AG04450 (cell line): ENCODE results near the gene TMEM256. TPM values are rescaled to one million over a fixed set of nuclear protein-coding genes. Genes with fewer than 3 reads are reported as not detected.

ENCODE experiments used
- CTCF ChIA-PET: fragments of 300-600, 350-600 bp; formaldehyde crosslinking; extraction: SDS; loops from one replicate; lab custom pipeline; 2022; ENCODE audit warnings: antibody characterized with exemption, inconsistent platforms; lab: Charles Lee
- POLR2A ChIA-PET: fragments of 350-600 bp; formaldehyde crosslinking; extraction: SDS; loops from one replicate; lab custom pipeline; 2021; ENCODE audit warnings: antibody characterized with exemption, inconsistent platforms; lab: Yijun Ruan, JAX
- DNase-seq: peaks from one replicate; pipeline ENCODE4 v3.0.0-alpha.2; 2011; ENCODE audit warnings: low read depth, low spot score
- H3K27ac ChIP-seq: one replicate; pipeline ENCODE4 v1.5.1; 2012; ENCODE audit warnings: low read depth, low read length, control low read depth
- H3K27me3 ChIP-seq: one replicate; pipeline ENCODE4 v1.6.0; 2012; ENCODE audit warnings: low read length; ENCODE audit not compliant: control insufficient read depth, insufficient read depth
- H3K4me3 ChIP-seq: 2 replicates; pipeline ENCODE4 v1.5.1; 2011; ENCODE audit warnings: mild to moderate bottlenecking, low read depth, low read length, control low read depth
- H3K9me3 ChIP-seq: 2 replicates; pipeline ENCODE4 v1.5.1; 2012; ENCODE audit warnings: low read length; ENCODE audit not compliant: control insufficient read depth, insufficient read depth
- CTCF ChIP-seq: IDR thresholded peaks from 2 replicates; pipeline ENCODE4 v1.5.1; 2011; ENCODE audit warnings: low read depth, low read length, control low read depth, inconsistent platforms
- polyA minus RNA-seq: library from RNA; depleted of rRNA, polyadenylated mRNA; stranded (reverse); fragments of >200 nt; gene quantifications from 2 replicates; pipeline ENCODE4 v1.2.3, GENCODE V29; 2011; rRNA and poly(A)+ RNA removed
- polyA plus RNA-seq: library from polyadenylated mRNA; depleted of rRNA; stranded (reverse); fragments of >200 nt; gene quantifications from 2 replicates; pipeline ENCODE4 v1.2.3, GENCODE V29; 2011; rRNA removed

The TMEM256 gene
- 83.8 and 104 TPM in 2 replicates for polyA plus RNA-seq
- polyA minus RNA-seq = 9.7 and 16.9 TPM in 2 replicates

DNA sequence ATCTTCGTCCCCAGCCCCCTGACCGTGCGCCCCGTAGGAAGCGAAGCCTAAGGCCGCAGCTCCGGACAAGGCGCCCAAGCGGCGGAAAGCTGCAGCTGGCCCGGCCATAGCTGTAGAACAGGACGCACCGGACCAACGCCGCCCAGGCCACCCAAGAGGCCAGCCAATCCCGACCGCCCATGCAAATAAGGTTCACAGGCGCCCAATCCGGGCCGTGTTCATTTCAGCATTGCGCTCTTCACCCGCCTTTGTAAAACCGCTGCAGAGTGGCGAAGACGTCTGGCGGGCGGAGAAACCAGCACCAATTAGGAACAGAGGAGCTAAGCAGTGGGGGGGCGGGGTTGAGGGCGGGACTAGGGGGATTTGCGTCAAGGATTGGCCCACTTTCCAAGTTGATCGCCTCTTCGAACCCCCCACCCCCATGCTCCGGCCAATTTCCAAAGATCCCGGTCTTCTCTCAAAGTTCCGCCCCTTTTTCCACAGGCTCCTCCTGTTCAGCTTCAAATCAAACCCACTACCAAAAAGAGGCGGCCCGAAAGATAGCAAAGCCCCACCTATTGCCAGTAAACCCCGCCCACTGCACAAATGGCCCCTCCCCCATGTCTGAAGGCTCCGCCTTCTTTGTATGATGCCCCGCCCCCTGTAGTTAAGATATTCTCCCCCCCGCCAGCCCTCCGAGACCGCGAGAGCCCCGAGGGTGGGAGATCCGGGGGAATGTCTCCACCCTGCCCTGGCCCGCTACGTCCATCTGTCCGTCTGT is at the start of gene TMEM256:
TMEM256 (minus strand) TSS at position 121 of the 760 bp plus-strand sequence; CDS start at position 108, 13 bp downstream.
- Histone ChIP-seq H3K4me3 (peak within 1 kb of the TSS; percentile 87), H3K27ac (peak within 1 kb of the TSS; percentile 61), H3K9me3 (no peaks in the 10 kb centered on the region), H3K27me3 (no peaks in the 10 kb centered on the region)
- 0 out of 2 replicates have a peak, but pooled peaks have one; percentile 1 for TF ChIP-seq CTCF
- ChIA-PET POLR2A (interaction anchor here (0.6 to 1.9 kb wide), 26 partner anchors 9 to 806 kb away, joined by 3 to 20 read pairs (median 4); partner anchors contain the start of genes AURKB, CD68, DVL2 and NEURL4), CTCF (interaction anchor here (0.5 to 2.4 kb wide), 13 partner anchors 9 to 706 kb away, joined by 3 to 9 read pairs (median 3); partner anchors contain the start of genes KCTD11, PLSCR3 and SENP3)
- peak; percentile 99 for DNase-seq

- DNase-seq = no peak
- Histone ChIP-seq H3K4me3 (no peak overlapping the region), H3K9me3 (no peaks in the 10 kb centered on the region; the same call in 1 of the 2 replicates), H3K27me3 (peaks cover 12% of the 10 kb centered on the region), H3K27ac (no peak overlapping the region)
- CTCF ChIA-PET = interaction anchor here (0.6 to 3.6 kb wide), 2 partner anchors 8 to 12 kb away, joined by 3 to 14 read pairs; no protein-coding TSS in a partner anchor
- no peak for TF ChIP-seq CTCF
- POLR2A ChIA-PET = interaction anchor here (0.7 kb wide), 1 partner anchor 118 kb away, joined by 4 read pairs; no protein-coding TSS in a partner anchor
Measured at GRCh38 chr17:7448461-7448860, 44.6 kb upstream of the TMEM256 start.

GRCh38 chr17:7445619-7445968 is 41.7 kb upstream of the TMEM256 start:
- no peak overlapping the region for H3K27ac ChIP-seq
- DNase-seq = no peak
- ChIA-PET CTCF (interaction anchor here (0.8 to 3.6 kb wide), 2 partner anchors 9 to 22 kb away, joined by 7 to 14 read pairs; no protein-coding TSS in a partner anchor), POLR2A (interaction anchor here (0.6 to 1.0 kb wide), 4 partner anchors 9 to 116 kb away, joined by 3 to 8 read pairs (median 5); partner anchors contain the start of gene TMEM102)
- TF ChIP-seq CTCF = no peak
- no peaks in the 10 kb centered on the region; the same call in 1 of the 2 replicates for H3K9me3 ChIP-seq
- H3K27me3 ChIP-seq = peaks cover 14% of the 10 kb centered on the region
- H3K4me3 ChIP-seq = peak overlapping the region; percentile 46; the same call in 1 of the 2 replicates

DNA sequence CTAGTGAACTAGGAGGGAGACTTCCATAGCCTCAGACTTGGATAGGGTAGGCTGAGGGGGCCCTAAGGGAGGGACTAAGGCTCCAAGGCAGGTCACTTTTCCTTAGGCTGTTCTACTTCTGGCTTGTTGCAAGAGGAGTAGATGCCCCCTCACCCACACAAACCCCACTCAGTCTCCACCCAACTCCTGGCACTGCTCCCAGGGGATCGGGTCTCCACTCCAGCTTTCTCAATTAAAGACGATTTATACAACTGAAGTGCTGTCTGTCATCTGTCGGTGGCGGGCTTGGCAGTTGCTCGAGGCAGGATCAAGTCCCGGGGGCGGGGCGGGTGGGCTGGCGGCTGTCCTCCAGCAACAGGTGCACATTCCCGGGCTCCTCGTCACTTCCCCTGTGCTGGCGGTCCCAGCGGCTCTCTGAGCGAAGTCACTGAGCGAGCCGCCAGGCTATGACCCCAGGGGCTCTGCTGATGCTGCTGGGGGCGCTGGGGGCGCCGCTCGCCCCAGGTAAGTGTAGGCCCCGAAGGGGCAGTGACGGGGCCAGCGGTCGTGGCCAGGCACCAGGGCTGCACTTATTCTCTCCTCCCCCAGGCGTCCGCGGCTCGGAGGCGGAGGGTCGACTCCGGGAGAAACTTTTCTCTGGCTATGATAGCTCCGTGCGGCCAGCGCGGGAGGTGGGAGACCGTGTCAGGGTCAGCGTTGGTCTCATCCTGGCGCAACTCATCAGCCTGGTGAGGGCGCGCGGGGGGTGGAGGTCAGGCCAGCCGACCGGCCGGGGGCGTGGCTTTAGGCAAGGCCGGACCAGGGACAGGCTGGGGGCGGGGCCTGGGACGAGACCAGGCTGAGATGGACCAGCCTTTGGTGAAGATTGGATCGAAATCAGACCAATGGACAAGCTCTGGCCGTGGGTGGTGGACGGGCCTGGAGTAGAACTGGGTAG is 41.1 kb upstream of the TMEM256 start, which contains the start of gene CHRNB1:
CHRNB1 (plus strand) TSS at position 380 of the 937 bp plus-strand sequence; CDS start at position 447, 67 bp downstream.
- peak within 1 kb of the TSS; percentile 46 for H3K4me3 ChIP-seq
- no peak for TF ChIP-seq CTCF
- H3K27ac ChIP-seq = no peak within 1 kb of the TSS
- no peak for DNase-seq
- CTCF ChIA-PET = interaction anchor here (0.8 to 3.6 kb wide), 2 partner anchors 8 to 22 kb away, joined by 7 to 14 read pairs; no protein-coding TSS in a partner anchor
- H3K9me3 ChIP-seq = no peaks in the 10 kb centered on the region; the same call in 1 of the 2 replicates
- H3K27me3 ChIP-seq = peaks cover 20% of the 10 kb centered on the region
- POLR2A ChIA-PET = interaction anchor here (0.7 to 1.5 kb wide), 2 partner anchors 8 to 39 kb away, joined by 3 to 6 read pairs; partner anchors contain the start of gene POLR2A
